Erythroblast (primary cell): Measurements from ENCODE around the gene DNM2.

ENCODE experiments used
- GATA1 ChIP-seq: IDR thresholded peaks from 2 replicates; pipeline ENCODE4 v1.6.1; 2011; ENCODE audit warnings: low read depth, mild to moderate bottlenecking, control low read depth, low read length, moderate library complexity
- POLR2A ChIP-seq: IDR thresholded peaks from 2 replicates; pipeline ENCODE4 v1.6.1; 2011; ENCODE audit warnings: mild to moderate bottlenecking, low read length

DNA sequence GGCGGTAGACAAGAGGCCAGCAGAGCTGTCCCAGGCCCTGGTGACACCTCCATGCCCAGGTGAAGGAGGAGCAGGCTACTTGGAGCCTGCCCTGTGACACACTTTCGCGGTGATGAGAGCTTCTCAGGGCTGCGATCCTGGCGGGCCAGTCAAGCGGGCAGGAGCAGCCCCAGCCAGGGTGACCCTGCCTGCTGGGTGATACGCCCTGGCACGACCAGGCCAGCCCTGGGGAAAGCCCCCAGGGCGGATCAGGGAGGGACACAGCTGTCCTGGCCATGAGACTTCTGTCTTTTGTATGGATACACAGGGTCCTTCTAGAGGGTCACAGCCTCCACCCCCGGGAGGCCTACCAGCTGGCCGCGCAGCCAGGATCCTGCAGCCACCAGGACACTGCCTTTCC is 13.1 kb downstream of the DNM2 start:
- no peak for TF ChIP-seq POLR2A
- no peak for TF ChIP-seq GATA1
